ENCODE measurements around the gene RPUSD4.
"Not testable (repeated sequence)": the region's sequence is repeated elsewhere in the genome, so short reads cannot be mapped to it uniquely, and the experiment has no call there.

Gene RPUSD4, protein sequence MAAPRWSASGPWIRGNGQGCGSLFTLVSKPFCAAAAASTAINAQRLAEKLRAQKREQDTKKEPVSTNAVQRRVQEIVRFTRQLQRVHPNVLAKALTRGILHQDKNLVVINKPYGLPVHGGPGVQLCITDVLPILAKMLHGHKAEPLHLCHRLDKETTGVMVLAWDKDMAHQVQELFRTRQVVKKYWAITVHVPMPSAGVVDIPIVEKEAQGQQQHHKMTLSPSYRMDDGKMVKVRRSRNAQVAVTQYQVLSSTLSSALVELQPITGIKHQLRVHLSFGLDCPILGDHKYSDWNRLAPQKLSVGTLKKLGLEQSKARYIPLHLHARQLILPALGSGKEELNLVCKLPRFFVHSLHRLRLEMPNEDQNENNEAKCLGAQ

DNA sequence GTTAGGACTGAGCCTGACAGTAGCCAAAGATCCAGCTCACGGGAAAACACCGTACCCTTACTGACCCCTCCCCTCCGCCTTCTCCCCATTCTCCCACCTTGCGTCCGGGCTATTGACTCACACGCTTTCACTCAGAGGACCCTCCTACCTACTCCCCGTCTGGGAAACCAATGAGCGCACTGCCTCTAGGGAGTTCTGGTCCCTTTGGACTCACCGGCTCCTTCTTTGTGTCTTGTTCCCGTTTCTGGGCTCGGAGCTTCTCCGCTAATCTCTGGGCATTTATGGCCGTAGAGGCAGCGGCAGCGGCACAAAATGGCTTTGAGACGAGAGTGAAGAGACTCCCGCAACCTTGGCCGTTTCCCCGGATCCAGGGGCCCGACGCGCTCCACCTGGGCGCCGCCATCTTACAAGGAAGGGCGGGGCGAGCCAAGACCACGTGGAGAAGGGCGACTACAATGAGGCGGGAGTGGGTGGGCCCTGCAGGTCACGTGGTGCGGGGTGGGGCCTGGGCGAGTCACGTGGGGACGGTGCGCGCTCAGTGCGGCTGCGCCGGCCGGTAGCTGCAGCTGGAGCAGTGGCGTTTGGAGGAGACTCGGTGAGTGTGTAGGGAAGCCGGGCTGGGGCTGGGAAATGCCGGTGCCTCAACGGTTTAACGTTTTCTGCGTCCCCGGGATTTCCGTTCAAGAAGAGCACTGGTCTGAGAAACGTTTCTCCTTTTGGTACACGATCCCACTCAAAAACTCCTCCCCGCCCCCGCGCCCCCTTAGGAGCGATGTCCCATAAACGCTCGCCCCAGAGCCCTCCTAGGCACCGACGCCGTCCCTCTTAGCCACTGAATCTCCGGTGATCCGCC, at the start of gene RPUSD4, which contains the start of gene FAM118B:
TSS of gene RPUSD4 (minus strand) at position 415 of the 853 bp plus-strand sequence. CDS start at position 403, 12 bp downstream.
TSS of gene FAM118B (plus strand) at position 547 of the 853 bp plus-strand sequence. CDS start 23,220 bp downstream, outside the sequence.
- DNase-seq: peak; percentile 96

DNA sequence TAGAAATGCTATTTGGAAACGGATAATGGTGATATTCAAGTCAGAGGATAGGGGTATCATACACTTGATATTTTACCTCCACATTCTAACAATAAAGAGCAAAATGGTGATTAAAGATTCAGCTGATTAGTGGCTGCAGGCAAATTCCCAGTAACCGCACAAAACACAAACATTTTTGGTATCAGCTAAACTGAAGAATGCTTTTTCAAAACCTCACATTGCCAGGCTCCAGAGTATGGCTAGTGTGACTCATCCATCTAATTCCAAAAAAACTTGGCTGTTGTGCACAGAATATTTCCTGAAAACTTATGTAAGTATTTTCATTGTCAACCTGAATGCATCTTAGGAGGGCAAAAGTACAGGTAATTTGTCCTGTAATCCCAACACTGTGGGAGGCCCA, 46.3 kb upstream of the RPUSD4 start:
- DNase-seq: no peak

DNA sequence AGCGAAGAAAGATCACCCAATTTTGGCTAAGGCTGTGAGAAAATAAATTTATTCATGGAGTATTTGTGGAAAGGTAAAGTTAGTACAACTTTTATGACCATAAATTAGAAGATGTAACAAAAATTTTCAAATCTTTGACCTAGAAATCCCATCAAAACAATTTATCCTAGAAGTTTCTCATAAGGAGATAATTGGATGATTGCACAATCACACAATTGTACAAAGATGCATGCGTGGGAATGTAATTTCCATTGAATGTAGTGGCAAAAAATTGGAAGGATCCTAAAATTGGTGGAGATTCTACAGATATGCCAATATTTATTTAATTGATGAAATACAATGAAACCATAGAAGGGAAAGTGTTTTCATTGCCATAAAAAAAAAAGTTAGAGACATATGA, 45.7 kb upstream of the RPUSD4 start:
- no peak for DNase-seq

DNA sequence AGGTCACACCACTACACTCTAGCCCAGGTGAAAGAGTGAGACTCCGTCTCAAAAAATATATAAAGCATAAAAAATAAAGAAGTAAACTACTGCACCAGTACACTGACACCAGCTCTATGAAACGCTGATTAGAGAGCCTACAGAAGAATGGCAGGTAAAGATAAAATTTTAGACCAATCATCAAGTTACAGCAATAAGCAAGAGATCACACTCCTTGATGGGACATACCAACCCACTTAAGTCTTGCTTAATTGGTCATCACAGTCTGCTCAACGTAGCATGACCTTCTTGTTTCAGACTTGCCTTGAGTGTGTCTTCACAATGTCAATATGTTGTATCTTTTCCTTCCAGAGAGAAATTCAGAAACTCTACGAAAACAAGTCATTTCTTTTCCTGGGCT, 44.8 kb upstream of the RPUSD4 start:
- no peak for DNase-seq

DNA sequence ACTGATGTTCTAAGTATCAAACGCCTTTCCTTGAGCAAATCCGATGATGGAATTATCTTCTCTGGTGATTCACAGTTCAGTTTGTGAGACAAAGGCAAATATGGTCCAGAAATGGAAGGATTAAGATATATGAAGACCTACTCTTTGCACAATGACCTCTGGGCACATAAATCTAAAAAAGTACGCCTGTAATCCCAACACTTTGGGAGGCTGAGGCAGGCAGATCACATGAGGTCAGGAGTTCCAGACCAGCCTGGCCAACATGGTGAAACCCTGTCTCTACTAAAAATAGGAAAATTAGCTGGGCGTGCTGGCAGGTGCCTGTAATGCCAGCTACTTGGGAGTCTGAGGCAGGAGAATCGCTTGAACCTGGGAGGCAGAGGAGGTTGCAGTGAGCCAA, 44.1 kb upstream of the RPUSD4 start:
- DNase-seq: not testable (repeated sequence)

DNA sequence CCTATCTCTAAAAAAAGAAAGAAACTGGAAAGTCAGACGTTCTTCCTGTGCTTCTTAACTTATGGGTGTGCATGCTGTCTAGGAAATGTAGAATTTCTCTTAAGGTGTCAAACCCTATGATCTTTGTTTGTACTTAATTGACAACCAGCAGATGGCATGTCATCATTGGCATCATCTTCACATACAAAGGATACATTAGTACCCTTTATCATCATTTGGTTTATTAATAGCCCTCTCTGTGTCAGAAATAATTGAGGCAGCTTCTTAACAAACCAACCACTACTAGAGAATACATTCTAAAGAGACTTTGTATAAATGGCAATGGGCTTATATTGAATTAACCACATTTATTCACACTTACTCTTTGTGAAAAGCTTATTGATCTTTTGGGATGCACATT, 43.4 kb upstream of the RPUSD4 start:
- DNase-seq: no peak

DNA sequence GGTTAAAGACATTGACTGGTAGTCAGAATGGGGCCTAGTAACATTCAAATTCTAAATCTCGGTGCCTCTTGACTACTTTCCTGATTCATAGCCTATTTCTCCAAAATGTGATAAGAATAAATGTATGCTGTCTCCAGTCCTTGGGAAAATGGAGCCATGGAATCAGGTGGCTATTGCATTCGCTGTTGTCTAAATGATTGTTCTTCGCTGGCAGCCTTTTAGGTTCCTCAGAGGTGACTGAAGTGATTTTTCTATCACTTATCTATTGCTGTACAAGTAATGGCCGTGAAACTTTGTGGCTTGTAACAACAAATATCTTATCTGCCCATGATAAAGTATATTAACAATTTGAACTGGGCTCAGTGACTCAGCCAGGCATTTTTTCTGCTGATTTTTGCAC, 41.8 kb upstream of the RPUSD4 start:
- DNase-seq: no peak

DNA sequence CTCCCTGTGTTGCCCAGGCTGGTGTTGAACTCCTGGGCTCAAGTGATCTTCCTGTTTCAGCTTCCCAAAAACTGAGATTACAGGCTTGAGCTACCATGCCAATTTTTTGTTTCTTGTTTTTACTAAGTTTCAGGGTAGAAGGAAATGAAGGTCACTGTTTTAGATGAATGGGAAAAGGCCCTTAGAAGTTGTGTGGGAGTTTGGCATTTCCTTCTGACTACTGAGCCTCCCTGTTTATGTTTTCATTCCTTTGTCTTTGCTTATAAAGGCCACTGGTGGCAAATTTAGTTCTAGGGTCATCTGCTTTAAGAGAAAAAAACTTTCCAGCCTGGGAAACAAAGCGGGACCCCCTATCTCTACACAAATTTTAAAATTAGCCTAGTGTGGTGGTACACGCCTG, 35.2 kb upstream of the RPUSD4 start:
- no peak for DNase-seq

DNA sequence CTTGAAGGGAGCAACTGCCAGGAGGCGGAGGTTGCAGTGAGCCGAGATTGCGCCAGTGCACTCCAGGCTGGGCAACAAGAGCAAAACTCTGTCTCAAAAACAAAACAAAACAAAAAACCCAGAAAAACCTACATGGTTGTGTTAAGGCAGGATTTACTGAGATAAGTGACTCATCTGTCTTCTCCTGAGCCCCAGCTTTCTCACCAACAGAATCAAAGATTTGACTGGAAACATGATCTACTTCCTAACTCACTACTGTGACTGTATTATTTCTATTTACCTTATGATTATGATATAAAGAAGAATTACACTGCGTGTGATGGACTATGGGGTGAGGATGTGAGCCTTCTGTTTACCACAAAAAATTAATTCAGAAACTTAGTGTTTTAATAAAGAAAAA, 21.9 kb upstream of the RPUSD4 start:
- no peak for DNase-seq

DNA sequence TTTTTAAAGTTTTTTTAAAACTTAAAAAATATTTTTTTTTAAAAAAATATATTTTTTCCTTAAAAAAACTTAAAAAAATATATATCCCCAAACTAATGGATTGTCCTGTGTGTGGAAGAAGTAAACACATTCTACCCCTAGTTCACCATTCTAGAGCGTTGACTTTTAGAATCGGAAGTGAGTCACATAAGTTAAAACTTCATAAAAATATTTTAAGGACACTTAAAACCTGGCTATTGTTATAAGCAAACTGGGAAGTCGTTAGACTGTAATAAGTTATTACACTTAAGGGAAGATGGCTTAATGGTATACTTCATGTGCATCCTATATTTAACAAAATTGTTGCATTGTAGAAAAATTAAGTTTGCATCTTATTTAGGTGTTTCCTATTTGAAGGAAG, 21.2 kb upstream of the RPUSD4 start:
- DNase-seq: no peak

DNA sequence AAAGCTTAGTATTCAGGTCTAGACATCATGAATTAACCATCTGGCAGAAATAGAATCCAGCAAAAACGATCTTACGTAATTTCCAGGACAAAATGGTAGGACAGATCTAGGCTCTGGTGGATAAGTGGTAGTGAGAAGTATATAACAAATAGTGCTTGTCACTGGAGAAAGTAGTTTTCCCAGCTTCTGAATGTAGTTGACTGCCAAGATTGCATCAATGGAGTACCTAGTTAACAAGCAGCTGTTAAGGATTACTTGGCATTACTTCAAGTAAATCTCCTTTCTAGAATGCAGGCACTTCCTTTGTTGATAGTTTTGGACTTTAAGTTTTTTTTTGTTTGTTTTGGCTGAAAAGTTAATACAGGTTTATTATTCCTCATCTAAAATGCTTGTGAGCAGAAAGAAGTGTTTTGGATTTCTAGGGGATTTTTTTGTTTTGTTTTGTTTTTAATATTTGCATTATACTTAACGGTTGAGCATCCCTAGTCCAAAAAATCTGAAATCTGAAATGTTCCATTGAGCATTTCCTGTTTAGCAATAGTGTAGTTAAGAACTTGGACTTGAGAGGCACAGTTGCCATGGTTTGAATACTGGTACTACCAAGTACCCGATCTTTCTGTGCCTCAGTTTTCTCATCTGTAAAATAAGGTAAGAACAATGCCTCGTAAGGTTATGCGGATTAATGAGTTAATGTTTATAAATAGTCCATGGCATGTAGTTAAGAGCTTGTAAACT, 20.4 kb upstream of the RPUSD4 start:
- no peak for DNase-seq

DNA sequence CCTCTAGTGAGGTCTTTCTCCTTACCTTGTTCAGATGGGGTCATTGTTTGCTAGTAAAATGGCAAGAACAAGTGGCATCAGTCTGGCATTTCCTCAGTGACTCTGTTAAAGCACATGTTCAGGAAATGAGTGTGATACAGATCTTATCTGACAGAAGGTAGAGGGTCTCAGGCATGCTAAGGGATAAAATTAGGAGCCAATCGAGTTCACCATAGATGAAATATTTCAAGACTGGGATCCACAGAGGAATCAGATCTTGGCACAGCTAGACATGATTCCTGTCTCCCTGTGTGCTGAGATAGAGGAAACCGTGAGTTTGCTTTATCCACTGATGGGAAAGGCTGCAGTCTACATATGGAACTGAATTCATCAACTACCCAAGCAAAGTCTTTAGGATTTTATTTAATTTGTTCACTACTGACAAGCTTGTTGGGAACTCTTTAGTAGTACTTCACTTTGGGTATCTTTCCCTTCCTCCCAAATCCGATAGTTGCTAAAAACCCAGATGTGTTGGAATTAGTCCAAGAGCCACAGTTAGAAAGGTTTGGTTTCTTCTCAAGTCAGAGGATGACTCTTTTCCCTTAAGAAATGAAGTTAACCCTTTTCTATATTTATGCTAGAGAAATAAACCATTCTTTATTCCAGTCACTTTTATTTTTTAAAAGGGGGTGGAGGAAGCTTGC, 18.5 kb upstream of the RPUSD4 start:
- no peak for DNase-seq

DNA sequence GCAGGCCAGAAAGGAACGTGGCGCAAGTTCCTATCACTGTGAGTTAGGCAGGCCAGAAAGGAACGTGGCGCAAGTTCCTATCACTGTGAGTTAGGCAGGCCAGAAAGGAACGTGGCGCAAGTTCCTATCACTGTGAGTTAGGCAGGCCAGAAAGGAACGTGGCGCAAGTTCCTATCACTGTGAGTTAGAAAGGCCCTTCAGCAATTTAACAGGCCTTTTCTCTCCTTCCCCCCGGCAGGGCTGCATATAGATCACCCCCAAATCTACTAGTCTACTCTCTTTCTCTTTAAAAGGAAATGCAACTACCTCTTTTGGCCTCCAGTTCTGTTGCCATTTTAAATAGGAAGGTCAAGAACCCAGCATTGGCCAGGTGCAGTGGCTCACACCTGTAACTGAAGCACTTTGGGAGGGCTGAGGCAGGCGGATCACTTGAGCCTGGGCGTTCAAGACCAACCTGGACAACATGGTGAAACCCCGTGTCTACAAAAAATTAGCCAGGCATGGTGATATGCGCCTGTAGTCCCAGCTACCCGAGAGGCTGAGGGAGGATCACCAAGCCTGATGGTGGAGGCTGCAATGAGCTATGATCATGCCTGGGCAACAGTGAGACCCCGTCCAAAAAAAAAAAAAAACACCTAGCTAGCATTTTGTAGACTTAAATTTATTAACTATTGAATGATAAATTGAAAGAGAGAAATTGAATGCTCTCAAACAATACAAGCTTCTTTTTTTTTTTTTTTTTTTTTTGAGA, 15.1 kb upstream of the RPUSD4 start:
- no peak for DNase-seq

DNA sequence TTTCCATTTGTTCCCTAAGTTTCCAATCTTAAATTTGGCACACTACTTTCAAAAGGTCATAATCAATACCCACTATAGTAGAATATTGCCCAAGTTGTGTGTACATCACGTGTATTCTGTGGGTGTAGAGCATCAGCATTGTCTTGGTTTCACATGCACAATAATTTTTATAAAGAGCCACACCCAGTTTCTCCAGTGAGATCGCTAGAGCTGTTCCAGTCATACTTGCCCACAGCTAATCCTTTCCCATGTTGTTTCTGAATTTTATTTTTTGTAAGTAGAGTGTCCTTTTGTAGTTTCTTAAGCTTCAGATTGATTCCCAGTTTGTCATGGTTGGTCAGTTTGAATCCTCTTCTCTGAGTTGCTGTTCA, 13.8 kb upstream of the RPUSD4 start:
- no peak for DNase-seq

DNA sequence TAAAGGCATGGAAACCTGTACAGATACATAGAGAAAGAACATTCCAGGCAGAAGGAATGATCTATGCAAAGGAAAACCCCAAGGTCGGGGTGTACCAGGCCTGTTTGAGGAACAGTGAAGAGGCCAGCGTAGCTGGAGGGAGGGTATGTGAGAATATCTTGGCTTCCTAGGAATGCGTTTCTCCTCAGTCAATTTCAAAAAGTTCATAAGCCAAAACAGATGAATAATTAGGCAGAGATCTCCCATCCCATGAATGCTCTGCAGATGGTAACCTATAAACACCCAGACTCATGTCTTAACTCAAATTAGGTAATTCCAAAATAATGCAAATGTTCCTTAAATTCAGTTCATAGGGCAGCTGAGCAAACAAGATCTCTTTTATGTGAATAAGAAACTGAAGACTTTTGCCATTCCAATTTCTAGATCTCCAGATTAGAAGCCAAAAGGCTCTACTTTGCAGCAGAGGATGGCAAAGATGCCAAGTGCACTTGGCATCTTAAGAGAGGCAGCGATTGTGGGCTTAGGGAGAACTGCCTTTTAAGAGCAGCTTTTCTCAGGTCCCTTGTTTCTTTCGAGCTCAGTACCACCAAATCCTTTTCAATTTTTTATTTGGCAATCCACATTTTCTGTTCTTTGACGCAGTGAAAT, 13.3 kb upstream of the RPUSD4 start:
- DNase-seq: no peak

DNA sequence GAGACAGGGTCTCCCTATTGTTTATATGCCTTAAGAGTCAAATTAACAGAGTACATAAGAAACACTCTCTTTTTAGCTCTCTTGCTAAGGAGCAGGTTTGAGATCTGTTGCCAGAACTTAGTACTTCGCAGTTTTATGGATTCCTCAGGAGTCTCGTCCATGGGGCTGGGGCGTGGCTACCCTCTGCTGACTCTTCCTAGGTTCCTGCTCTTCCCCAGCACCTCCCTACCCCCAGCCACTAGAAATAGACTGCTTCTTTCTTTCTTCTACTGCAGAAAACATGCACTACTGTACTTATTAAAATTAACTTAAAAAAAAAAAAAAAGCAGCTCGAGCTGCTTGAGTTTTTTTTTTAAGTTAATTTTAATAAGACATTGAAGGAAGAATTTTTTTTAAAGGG, 8.1 kb upstream of the RPUSD4 start:
- no peak for DNase-seq

DNA sequence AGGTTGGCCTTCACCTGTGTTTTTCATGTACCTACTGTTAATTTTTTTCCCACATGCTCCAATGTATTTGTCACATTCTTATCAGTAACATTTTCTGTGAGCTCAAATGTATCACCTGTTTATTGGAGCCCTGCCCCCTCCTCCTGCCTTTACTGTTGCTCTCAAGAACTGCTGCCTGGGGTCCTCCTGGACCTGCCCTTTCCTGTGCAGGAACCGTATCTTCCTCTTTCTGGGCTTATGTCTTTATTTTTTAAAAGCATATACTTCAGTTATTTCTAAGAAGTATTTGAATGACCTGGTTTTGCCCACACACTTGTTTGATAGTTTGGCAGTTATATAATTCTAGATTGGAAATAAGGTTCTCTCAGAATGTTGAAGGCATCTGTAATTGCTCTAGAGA, 6.0 kb upstream of the RPUSD4 start:
- peak; percentile 56 to 57 for DNase-seq

DNA sequence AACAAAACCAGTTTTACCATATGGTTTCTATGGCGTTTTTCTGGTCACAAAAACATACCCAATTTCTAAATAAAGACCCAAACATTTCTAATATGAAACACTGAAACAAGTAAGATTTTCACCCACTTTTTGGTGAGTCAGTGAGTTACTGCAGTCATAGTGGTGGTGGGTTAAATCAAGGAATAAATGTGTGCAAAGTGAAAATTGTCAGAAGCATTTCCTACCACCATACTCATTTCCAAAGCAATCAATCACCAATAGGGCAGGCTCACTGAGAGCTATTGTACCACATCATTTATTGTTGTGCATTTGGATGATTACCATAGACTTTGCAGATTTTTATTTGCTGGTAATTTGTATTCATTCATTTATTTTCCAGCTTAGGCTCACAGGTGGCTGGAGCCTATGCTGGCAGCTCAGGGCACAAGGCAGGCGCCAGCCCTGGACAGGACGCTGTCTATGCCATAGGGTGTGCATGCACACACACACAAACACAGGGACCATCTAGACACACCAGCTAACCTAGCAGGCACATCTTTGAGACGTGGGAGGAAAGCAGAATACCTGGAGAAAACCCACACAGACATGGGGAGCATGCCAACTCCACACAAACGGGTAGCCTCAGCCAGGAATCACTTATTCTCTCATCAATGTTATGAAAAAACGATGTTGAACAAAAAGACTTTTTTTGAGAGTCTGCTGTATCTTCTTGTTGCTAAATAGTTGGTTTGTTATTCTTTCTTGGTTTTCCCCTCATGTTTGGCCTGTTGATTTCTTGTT, 5.3 kb upstream of the RPUSD4 start:
- no peak for DNase-seq

DNA sequence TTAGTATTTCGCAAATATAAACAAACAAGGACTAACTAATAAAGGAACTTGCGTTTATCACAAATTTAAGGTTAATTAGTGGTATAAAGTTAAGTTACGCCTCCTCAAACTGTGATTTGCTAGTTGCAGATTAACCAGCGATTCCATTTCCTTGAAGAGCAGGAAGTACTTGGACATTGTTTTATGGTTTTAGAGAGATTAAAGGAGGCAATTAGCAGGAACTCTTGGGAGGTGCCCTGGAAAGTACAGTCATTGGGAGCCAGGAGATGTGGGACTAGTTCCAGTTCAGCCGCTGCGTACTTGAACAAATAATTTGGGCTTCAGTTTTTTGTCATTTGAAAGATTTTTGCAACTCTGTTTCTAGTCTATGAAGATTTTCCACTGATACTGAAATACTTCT, 3.4 kb upstream of the RPUSD4 start:
- DNase-seq: no peak

DNA sequence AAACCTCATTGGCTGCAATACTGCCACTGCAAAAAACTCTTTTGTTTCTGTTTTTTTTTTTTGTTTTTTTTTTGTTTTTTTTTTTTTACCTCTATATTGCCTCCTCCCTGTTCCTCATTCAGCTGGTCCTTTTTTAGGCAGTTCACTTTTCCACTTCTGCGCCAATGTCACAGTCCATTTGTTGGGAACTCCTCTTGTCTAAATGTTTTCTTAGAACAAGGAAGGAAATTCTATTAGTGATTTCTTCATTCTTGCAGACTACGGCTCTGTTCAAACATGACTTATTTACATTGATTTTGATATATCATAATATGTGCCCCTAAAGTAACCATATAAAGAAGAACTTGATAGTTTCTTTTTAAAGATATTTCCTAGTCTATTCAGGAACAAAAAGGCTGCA, 3.0 kb upstream of the RPUSD4 start:
- no peak for DNase-seq
